Hypothalamus (tissue), 51 donors: ENCODE data around the gene KDR.

Source experiments
- DNase-seq, 51 donors: peaks; one replicate each; lab custom pipeline; 2025; lab: John Stamatoyannopoulos, UW

The KDR gene

GRCh38 chr4:55080174-55080865 lies 45.1 kb downstream of the KDR start:
- no peak for DNase-seq

- DNase-seq = no peak
Observed at GRCh38 chr4:55079451-55080173, 45.8 kb downstream of the KDR start.

GRCh38 chr4:55078987-55079386 lies 46.4 kb downstream of the KDR start:
- DNase-seq = no peak

GRCh38 chr4:55077577-55077976 lies 47.8 kb downstream of the KDR start:
- no peak for DNase-seq

GRCh38 chr4:55075823-55076716 lies 49.3 kb downstream of the KDR start:
- DNase-seq = no peak

GRCh38 chr4:55075376-55075775 lies 50.0 kb downstream of the KDR start:
- DNase-seq = no peak

GRCh38 chr4:55074386-55074785 lies 51.0 kb downstream of the KDR start:
- no peak for DNase-seq

- DNase-seq = no peak
Observed at GRCh38 chr4:55071951-55072350, 53.4 kb downstream of the KDR start.

GRCh38 chr4:55069248-55069647 lies 56.1 kb downstream of the KDR start:
- DNase-seq = no peak

GRCh38 chr4:55068522-55068921 lies 56.9 kb downstream of the KDR start:
- no peak for DNase-seq

GRCh38 chr4:55066018-55066417 lies 59.4 kb downstream of the KDR start:
- no peak for DNase-seq

- no peak for DNase-seq
Observed at GRCh38 chr4:55055529-55055928, 69.9 kb downstream of the KDR start.

- no peak for DNase-seq
Observed at GRCh38 chr4:55051532-55051931, 73.9 kb downstream of the KDR start.

- no peak for DNase-seq
Observed at GRCh38 chr4:55050418-55050950, 74.9 kb downstream of the KDR start.

GRCh38 chr4:55038176-55038890 lies 87.1 kb downstream of the KDR start:
- no peak for DNase-seq

- DNase-seq = no peak
Observed at GRCh38 chr4:55037728-55038127, 87.7 kb downstream of the KDR start.

GRCh38 chr4:55036405-55036804 lies 89.0 kb downstream of the KDR start:
- no peak for DNase-seq

- DNase-seq = no peak
Observed at GRCh38 chr4:55035892-55036291, 89.5 kb downstream of the KDR start.

GRCh38 chr4:55033296-55033695 lies 92.1 kb downstream of the KDR start:
- DNase-seq = no peak

- no peak for DNase-seq
Observed at GRCh38 chr4:55032788-55033187, 92.6 kb downstream of the KDR start.

GRCh38 chr4:55032179-55032578 lies 93.2 kb downstream of the KDR start:
- no peak for DNase-seq
